Astrocyte (in vitro differentiated cells and primary cell): Measurements from ENCODE around the gene DISC1.

Experiments used
- EZH2 ChIP-seq: IDR thresholded peaks from 2 replicates; pipeline ENCODE4 v1.6.1; 2012; ENCODE audit warnings: mild to moderate bottlenecking, low read length, inconsistent platforms; ENCODE audit not compliant: insufficient read depth
- TF ChIP-seq, protein P1 (sequence below): IDR thresholded peaks from 2 replicates; pipeline ENCODE4 v1.5.1; 2011; ENCODE audit warnings: low read depth, mild to moderate bottlenecking, inconsistent platforms, low read length, moderate library complexity; ENCODE audit not compliant: insufficient read depth

DNA sequence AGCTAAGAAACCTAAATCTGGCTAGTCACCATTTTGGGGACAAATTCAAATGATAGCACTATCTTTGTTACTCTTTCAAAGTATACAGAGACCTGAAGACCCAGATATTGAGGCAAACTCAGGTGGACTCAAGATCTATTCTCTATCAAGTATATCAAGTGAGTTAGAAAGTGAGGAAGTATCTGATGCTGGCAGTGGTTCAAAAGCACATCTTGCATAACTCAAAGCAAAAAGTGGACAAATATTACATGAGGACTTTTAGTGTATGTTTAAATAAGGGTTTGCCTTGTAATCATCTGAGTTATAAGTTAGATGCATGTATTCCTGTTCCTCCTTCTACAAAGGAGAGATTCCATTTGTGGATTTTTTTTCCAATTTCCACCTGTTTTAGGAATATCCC lies 338.4 kb downstream of the DISC1 start:
- TF ChIP-seq, protein P1, sequence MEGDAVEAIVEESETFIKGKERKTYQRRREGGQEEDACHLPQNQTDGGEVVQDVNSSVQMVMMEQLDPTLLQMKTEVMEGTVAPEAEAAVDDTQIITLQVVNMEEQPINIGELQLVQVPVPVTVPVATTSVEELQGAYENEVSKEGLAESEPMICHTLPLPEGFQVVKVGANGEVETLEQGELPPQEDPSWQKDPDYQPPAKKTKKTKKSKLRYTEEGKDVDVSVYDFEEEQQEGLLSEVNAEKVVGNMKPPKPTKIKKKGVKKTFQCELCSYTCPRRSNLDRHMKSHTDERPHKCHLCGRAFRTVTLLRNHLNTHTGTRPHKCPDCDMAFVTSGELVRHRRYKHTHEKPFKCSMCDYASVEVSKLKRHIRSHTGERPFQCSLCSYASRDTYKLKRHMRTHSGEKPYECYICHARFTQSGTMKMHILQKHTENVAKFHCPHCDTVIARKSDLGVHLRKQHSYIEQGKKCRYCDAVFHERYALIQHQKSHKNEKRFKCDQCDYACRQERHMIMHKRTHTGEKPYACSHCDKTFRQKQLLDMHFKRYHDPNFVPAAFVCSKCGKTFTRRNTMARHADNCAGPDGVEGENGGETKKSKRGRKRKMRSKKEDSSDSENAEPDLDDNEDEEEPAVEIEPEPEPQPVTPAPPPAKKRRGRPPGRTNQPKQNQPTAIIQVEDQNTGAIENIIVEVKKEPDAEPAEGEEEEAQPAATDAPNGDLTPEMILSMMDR = no peak
- no peak for TF ChIP-seq EZH2
